K562 treated with DMSO at 1 percent for 4 hours (cell line): ENCODE results near the gene EZH1. TPM values are rescaled to one million over a fixed set of nuclear protein-coding genes. Genes with fewer than 3 reads are reported as not detected.

Source experiments
- total RNA-seq: library from RNA; unstranded; fragments of 300-600 nt; gene quantifications from 2 replicates; pipeline ENCODE4 v1.2.3, GENCODE V29; 2022; ENCODE audit not compliant: insufficient read depth

EZH1 gene
- 17.7 and 17.9 TPM in 2 replicates for total RNA-seq

DNA sequence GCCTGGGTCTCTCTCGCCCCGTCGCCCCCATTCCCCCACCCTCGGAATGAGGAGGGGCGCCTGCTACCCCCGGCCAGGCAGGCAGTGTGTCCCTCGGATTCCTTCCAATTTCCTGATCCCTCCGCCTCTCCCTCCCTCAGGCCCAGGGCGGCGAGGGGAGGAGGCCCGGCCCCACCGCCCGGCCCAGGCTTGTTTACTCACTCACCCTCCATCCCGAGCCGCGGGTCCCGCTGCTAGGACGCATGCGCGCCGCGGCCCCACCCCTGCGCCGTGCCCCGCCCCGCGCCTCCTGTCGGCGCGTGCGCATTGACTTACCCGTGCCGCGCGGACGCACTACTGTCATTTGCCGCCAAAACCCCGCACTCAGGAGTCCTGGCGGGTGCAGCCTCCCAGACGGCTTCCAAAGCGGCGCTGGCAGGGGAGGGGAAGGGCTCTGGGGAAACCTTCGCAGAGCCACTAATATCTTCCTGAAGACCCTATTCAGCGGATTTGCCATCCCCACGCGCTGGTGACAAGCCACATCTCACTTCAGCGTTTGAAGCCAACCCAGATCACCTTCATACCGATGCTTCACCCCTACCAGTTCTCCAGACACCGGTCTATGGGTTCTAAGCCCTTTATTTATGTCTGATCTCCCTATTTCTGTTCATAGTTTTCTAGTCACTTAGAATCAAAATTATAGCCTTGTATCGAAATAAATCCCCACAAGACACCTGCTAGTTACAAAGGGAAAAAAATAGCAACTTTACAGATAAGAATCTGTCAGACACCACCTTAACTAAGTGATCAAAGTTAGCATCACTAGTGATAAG lies at the start of gene EZH1:
EZH1 (minus strand) TSS at position 235 of the 812 bp plus-strand sequence. CDS start 16,099 bp downstream, outside the sequence.

DNA sequence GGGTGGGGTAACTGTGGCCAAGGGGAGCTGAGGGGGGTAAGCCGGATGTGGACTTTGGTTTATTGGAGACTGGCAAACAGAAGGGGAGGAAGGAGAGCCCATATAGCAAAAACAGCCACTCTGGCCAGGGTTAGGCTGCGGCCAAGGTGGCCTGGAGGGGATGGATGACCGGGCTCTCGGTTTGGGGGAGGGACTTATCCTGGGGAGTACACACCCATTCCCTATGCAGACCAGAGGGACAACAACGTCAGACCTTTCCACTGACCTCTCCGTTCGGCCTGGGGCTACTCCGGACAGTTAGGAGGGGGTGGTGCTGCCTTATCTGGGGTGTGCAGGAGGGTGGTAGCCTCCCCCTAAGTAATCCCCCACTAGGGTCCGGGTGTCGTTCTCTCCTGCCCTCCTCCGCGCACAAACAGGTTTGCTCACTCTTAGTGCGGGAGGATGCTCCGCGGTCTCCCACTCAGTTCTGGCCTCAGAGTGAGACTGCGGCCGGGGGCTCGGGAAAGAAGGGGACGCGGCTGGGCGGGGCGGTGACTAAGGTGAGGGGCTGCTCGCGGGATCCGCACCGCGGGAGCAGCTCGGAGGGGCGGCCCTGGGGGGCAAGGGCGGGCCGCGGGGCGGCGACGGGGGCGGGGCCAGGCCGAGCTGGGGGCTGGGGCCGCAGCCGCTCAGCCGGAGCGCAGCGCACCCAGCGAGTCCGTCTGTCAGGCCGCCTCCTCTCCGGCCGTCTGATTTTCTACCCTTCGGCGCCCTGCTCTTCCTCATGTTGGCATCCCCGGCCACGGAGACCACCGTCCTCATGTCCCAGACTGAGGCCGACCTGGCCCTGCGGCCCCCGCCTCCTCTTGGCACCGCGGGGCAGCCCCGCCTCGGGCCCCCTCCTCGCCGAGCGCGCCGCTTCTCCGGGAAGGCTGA lies 35.4 kb upstream of the EZH1 start, which contains the start of gene WNK4:
WNK4 (plus strand) TSS at position 675 of the 915 bp plus-strand sequence; CDS start at position 764, 89 bp downstream.

DNA sequence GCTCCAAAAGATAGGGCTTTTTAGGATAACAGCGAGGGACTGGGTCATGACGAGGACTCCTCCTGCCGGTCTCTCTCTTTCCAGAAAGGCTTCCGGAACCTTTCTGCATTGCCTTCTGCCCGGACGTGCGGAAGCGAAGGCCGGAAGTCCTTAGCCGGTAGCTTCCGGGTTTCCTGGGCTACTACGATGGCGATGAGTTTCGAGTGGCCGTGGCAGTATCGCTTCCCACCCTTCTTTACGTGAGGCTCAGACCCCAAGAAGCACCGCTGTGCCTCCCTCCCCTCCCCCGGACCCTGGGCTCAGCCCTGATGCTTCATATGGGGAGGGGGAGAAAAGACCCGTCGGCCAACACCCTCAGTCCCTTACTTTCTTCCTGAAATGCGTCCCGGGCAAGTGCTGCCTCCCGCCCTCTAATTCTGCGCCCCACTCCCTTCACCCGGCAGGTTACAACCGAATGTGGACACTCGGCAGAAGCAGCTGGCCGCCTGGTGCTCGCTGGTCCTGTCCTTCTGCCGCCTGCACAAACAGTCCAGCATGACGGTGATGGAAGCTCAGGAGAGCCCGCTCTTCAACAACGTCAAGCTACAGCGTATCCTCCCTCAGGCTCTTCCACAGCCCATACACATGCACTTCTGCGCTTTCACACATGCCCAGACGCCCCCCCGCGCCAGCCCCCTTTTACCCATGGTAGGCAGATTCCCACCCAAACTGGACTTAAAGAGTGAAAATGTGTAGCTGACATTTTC lies 28.6 kb upstream of the EZH1 start, which contains the start of gene VPS25:
VPS25 (plus strand) TSS at position 160 of the 746 bp plus-strand sequence; CDS start at position 187, 27 bp downstream.

DNA sequence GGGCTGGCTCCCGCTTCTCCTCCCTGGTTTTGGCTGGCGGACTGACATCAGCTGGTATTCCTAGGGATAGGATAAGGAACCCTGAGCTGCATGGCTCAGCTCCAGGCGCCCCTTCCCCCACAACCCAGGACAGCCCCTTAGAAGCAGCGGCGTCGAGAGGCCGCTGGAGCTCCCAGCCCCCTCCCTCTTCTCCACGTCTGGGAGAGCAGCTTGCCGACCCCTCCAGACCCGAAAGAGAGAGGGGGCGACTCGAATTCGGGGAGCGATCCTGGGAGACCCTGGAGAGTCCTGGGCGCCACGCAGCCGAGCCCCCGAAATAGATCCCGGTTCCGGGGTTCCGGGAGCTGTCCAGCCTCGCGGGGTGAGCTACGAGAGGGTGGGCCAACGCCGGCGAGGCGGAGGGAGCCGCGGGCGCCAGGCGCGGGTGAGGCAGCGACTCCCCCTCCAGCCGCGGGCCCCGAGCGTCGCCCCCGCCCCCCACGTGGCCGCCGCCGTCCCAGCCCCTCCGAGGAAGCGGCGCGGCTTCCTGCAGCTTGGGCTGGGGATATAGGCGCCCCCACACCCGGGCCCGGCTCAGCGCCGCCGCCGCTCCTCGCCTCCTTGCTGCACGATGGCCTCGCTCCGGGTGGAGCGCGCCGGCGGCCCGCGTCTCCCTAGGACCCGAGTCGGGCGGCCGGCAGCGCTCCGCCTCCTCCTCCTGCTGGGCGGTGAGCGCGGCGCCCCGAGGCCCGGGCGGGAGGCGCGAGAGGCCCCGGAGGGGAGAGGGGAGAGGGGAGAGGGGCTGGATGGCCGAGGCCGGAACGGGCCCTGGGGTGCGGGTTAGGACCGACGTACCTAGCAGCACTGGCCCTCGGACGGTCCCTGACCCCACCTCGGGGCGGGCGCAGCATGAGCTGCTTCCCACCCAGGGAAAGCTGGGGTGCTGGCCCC lies 16.1 kb upstream of the EZH1 start, which contains the start of gene RAMP2:
RAMP2 (plus strand) TSS at position 576 of the 930 bp plus-strand sequence; CDS start at position 611, 35 bp downstream.

DNA sequence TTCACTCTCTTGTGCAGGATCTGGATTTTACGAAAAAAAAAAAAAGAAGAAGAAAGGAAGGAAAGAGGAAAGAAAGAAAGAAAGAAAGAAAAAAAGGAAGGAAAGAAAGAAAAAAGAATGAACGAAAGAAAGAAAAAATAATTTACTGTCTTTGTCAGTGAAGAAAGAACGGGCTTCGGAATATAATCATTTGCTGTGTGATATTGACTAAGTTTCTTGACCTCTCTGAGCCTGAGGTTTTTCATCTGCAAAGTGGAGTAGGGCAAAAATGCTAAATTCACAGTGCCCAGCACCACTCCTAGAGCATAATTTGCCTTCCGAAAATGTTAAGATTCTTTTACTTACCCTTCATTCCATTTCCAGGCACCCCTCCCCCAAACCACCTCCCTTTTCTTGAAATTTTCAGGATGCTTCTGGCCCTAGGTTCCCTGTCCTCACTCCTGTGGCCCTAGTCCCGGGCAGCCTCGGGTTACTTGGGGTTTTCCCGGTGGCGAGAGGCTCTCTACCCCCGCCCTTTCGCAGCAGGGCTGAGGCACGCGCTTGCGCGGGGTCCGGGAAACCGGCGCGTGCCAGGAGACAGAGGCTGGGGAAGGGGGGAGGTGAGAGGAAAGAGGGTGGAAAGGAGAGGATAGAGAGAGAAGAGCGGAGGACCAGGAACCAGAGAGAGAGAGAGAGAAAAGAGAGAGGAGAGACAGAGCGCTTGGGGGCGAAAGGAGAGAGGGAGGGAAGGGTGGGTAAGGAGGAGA lies 62.7 kb downstream of the EZH1 start, which contains the start of gene CNTNAP1:
CNTNAP1 (plus strand) TSS at position 556 of the 746 bp plus-strand sequence. CDS start 299 bp downstream, outside the sequence.

DNA sequence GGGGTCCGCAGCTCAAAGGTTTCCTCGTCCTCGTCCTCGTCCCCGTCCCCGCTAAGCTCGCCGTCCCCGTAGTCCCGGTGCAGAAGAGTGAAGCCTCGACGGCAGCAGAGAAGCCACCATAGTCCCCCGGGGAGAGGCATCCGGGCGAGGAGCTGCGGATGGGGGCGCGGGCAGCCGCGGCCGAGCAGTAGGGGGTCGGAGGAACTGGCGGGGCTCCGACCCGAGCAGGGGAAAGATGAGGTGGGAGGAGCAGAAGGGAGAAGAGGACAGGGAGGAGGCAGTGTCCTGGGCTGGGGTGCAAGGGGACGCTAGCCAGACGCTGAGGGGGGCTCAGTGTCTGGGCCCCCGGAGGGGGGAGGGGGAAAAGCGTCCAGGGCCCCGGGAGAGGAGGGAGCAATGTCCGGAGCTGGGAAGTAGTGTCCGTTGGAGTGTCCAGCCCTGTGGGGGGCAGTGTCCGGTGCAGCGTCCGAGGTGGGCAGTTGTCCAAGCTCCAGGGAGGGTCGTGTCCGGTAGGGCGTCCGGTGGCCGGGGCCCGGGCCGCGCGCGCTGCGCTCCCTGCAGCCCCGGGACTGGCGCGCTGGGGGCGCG lies 68.3 kb downstream of the EZH1 start, which contains the start of gene PLEKHH3:
PLEKHH3 (minus strand) TSS at position 571 of the 588 bp plus-strand sequence; CDS start at position 140, 431 bp downstream.

DNA sequence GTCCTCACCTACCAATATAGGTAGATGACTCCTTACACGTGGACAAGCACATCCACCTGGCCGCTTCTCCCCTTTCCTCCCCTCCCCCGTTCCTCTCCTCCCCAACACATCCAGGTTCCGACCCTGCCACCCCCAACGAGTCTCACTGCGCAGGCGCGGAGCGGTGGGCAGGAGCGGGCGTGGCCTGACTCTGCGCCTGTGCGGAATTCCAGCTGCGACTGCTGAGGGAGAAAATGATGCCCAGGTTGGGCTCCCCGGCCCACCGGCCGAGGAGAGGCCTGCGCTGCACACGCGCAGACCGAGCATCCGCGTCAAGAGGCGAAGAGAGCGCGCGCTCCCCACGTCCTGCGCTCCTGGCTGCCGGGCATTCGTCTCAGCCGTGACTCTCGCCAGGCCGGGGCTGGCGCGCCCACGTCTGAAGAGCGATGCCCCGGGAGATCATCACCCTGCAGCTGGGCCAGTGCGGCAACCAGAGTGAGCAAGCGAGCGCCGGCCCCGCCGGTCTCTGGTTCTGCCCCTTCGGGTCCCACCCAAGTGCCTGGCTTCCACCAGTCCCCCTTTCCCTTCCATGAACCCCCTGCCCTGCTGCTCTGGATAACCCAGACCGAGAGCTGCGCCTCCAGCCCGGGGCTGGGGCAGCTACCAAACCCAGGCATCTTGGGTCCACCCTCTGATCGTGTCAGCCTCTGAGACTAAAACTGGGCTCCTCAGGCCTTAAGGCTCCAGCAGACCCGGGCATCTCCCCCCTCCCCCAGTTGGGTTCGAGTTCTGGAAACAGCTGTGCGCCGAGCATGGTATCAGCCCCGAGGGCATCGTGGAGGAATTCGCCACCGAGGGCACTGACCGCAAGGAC lies 85.5 kb downstream of the EZH1 start, which contains the start of gene TUBG2:
TUBG2 (plus strand) TSS at position 206 of the 853 bp plus-strand sequence; CDS start at position 426, 220 bp downstream.

Other genes with a start within 250 kb of the EZH1 start
- 13.2 and 16.3 TPM in 2 replicates for gene NAGLU, start 208.8 kb downstream of the EZH1 start, total RNA-seq
- gene HSD17B1, start 192.1 kb downstream of the EZH1 start, total RNA-seq, result 7.7 and 8.1 TPM in 2 replicates
- 109 and 140 TPM in 2 replicates for gene COASY, start 182.9 kb downstream of the EZH1 start, total RNA-seq
- 31.3 and 35.0 TPM in 2 replicates for gene MLX, start 177.9 kb downstream of the EZH1 start, total RNA-seq
- 52.8 and 68.2 TPM in 2 replicates for gene PSMC3IP, start 167.3 kb downstream of the EZH1 start, total RNA-seq
- gene RETREG3, start 135.7 kb downstream of the EZH1 start, total RNA-seq, result 19.3 and 21.9 TPM in 2 replicates
- 113 and 129 TPM in 2 replicates for gene TUBG1, start 135.4 kb downstream of the EZH1 start, total RNA-seq
- not detected in 2 replicates for gene TUBG2, start 85.8 kb downstream of the EZH1 start, total RNA-seq
- 32.9 and 42.6 TPM in 2 replicates for gene PLEKHH3, start 68.0 kb downstream of the EZH1 start, total RNA-seq
- 7.6 and 9.2 TPM in 2 replicates for gene CCR10, start 63.2 kb downstream of the EZH1 start, total RNA-seq
- 1.3 and 3.1 TPM in 2 replicates for gene CNTNAP1, start 62.5 kb downstream of the EZH1 start, total RNA-seq
- not detected in 2 replicates for gene RAMP2, start 16.2 kb upstream of the EZH1 start, total RNA-seq
- 93.6 and 122 TPM in 2 replicates for gene VPS25, start 28.4 kb upstream of the EZH1 start, total RNA-seq
- gene WNK4, start 35.6 kb upstream of the EZH1 start, total RNA-seq, result 5.5 and 14.0 TPM in 2 replicates
- gene COA3, start 53.7 kb upstream of the EZH1 start, total RNA-seq, result 45.6 and 46.7 TPM in 2 replicates
- gene CNTD1, start 53.8 kb upstream of the EZH1 start, total RNA-seq, result not detected in 2 replicates
- 32.0 and 36.7 TPM in 2 replicates for gene BECN1, start 79.2 kb upstream of the EZH1 start, total RNA-seq
- 90.8 and 94.0 TPM in 2 replicates for gene PSME3, start 88.4 kb upstream of the EZH1 start, total RNA-seq
- gene AOC2, start 99.5 kb upstream of the EZH1 start, total RNA-seq, result 6.7 and 7.0 TPM in 2 replicates
- gene AOC3, start 106.2 kb upstream of the EZH1 start, total RNA-seq, result 3.9 and 5.9 TPM in 2 replicates
- gene G6PC1, start 155.8 kb upstream of the EZH1 start, total RNA-seq, result not detected in 2 replicates
- gene AARSD1, start 219.4 kb upstream of the EZH1 start, total RNA-seq, result 25.6 and 25.8 TPM in 2 replicates
- gene PTGES3L, start 235.0 kb upstream of the EZH1 start, total RNA-seq, result 3.6 and 5.7 TPM in 2 replicates
- 8.2 and 10.7 TPM in 2 replicates for gene RUNDC1, start 235.5 kb upstream of the EZH1 start, total RNA-seq